ENCODE data around the gene COX6A1.

- TF ChIP-seq, protein P1, sequence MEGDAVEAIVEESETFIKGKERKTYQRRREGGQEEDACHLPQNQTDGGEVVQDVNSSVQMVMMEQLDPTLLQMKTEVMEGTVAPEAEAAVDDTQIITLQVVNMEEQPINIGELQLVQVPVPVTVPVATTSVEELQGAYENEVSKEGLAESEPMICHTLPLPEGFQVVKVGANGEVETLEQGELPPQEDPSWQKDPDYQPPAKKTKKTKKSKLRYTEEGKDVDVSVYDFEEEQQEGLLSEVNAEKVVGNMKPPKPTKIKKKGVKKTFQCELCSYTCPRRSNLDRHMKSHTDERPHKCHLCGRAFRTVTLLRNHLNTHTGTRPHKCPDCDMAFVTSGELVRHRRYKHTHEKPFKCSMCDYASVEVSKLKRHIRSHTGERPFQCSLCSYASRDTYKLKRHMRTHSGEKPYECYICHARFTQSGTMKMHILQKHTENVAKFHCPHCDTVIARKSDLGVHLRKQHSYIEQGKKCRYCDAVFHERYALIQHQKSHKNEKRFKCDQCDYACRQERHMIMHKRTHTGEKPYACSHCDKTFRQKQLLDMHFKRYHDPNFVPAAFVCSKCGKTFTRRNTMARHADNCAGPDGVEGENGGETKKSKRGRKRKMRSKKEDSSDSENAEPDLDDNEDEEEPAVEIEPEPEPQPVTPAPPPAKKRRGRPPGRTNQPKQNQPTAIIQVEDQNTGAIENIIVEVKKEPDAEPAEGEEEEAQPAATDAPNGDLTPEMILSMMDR (IDR thresholded peaks at IDR 0.05; ENCODE audit: insufficient read depth, low read depth, low read length): no peak
- TF ChIP-seq EZH2 (IDR thresholded peaks at IDR 0.05; ENCODE audit: insufficient read depth, low read length): no peak
Measured at GRCh38 chr12:120429368-120429767, 8.5 kb upstream of the COX6A1 start.
